Smooth muscle cell (in vitro differentiated cells): ENCODE results near the gene HIF3A. TPM values are rescaled to one million over a fixed set of nuclear protein-coding genes. Genes with fewer than 3 reads are reported as not detected.

Experiments
- DNase-seq: peaks from one replicate; lab custom pipeline; 2025; ENCODE audit not compliant: unreplicated experiment; lab: John Stamatoyannopoulos, UW
- H2AFZ ChIP-seq: fragments of 200-600 bp; sonication (generic); 2 replicates; pipeline ENCODE4 v1.6.0; 2016; ENCODE audit warnings: antibody characterized with exemption, low read depth, mild to moderate bottlenecking
- H3F3A ChIP-seq: fragments of 200-600 bp; sonication (generic); 2 replicates; pipeline ENCODE4 v1.6.0; 2017; ENCODE audit warnings: antibody characterized with exemption, low read depth
- H3K27ac ChIP-seq: fragments of 200-600 bp; sonication (generic); 2 replicates; pipeline ENCODE4 v1.5.1; 2016; ENCODE audit warnings: low read depth, mild to moderate bottlenecking
- H3K27me3 ChIP-seq: fragments of 200-600 bp; sonication (generic); 2 replicates; pipeline ENCODE4 v1.6.1; 2016; ENCODE audit warnings: low read depth, mild to moderate bottlenecking
- H3K36me3 ChIP-seq: fragments of 200-600 bp; sonication (generic); 2 replicates; pipeline ENCODE4 v1.5.1; 2016; ENCODE audit warnings: low read depth
- H3K4me1 ChIP-seq: fragments of 200-600 bp; sonication (generic); 2 replicates; pipeline ENCODE4 v1.5.1; 2016; ENCODE audit warnings: low read depth
- H3K4me2 ChIP-seq: fragments of 200-600 bp; sonication (generic); 2 replicates; pipeline ENCODE4 v1.6.0; 2016; ENCODE audit warnings: mild to moderate bottlenecking
- H3K4me3 ChIP-seq: fragments of 200-600 bp; sonication (generic); 2 replicates; pipeline ENCODE4 v1.5.1; 2016; ENCODE audit warnings: mild to moderate bottlenecking
- H3K79me2 ChIP-seq: fragments of 200-600 bp; sonication (generic); 2 replicates; pipeline ENCODE4 v1.6.0; 2016; ENCODE audit warnings: low read depth, mild to moderate bottlenecking
- H3K9ac ChIP-seq: fragments of 200-600 bp; sonication (generic); 2 replicates; pipeline ENCODE4 v1.6.0; 2016; ENCODE audit warnings: low read depth
- H3K9me3 ChIP-seq: fragments of 200-600 bp; sonication (generic); replicated peaks from 2 replicates; pipeline ENCODE4 v1.5.1; 2016; ENCODE audit warnings: low read depth
- H4K20me1 ChIP-seq: fragments of 200-600 bp; sonication (generic); 2 replicates; pipeline ENCODE4 v1.6.0; 2016; ENCODE audit warnings: low read depth
- whole genome bisulfite sequencing: methylation state at CpG from one replicate; pipeline ENCODE4 v1.1.7; 2016; ENCODE audit warnings: low lambda C conversion rate; 5-methylcytosine and 5-hydroxymethylcytosine counted together
- polyA plus RNA-seq: library from polyadenylated mRNA; unstranded; fragments of >200 nt; fragmentation: Nextera tagmentation; extraction: Ambion mirVana; gene quantifications from 2 replicates; pipeline ENCODE4 v1.2.1, GENCODE V29; 2016
- total RNA-seq: library from RNA; depleted of rRNA; stranded (reverse); fragments of >200 nt; gene quantifications from 2 replicates; pipeline ENCODE4 v1.2.3, GENCODE V29; 2014
- TF ChIP-seq, protein P1 (sequence below): fragments of 200-600 bp; sonication (generic); IDR thresholded peaks from 2 replicates; pipeline ENCODE4 v1.5.1; 2017; ENCODE audit warnings: borderline replicate concordance, mild to moderate bottlenecking, antibody characterized with exemption; ENCODE audit not compliant: insufficient read depth, poor library complexity, severe bottlenecking

HIF3A gene
- 4.9 and 15.2 TPM in 2 replicates for total RNA-seq
- polyA plus RNA-seq: 16.2 and 20.8 TPM in 2 replicates

DNA sequence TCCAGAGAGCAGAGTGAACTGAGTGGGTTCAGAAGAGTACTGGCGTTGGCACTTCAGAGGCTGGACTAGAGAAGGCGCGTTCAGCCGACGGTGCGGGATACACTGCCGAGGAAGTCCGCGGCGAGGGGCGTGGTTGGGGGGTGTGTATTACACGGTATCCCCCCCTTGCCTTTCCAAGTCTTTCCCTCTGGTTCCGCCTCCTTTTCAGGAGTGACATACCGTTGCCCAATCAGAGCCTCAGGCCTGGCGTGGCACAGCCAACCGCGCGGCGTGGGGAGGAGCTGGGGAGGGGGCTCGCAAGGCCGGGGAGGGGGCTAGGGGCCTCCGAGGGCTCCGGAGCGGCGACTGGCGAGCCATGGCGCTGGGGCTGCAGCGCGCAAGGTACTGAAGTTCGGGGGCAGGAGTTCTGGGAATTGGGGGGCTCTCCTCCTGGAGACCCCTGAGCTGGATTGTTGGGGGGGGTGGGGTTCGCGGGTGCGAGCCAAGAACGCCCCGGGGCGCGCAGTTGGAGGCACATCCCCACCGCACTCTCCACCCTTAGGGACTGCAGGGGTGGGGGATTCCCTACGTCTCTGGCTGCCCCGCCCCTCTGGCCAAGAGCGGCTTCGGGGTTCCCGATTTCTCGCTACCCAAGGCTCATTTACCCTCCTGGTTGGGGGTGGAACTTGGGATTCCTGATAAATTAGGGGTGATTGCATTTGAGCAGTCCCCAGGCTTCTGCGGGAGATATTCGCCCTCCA is at the start of gene HIF3A:
HIF3A (plus strand) TSS at position 321 of the 740 bp plus-strand sequence; CDS start at position 356, 35 bp downstream.
- Histone ChIP-seq H3K79me2 (no peaks in the 10 kb centered on the region), H2AFZ (peak within 1 kb of the TSS; percentile 73), H3F3A (peaks cover 11% of the 10 kb centered on the region), H3K4me3 (peak within 1 kb of the TSS; percentile 76), H3K9me3 (no peaks in the 10 kb centered on the region), H3K4me1 (peaks cover 35% of the 10 kb centered on the region), H3K4me2 (peak within 1 kb of the TSS; percentile 91), H3K9ac (peak within 1 kb of the TSS; percentile 87), H3K27me3 (no peaks in the 10 kb centered on the region), H4K20me1 (no peaks in the 10 kb centered on the region), H3K36me3 (no peaks in the 10 kb centered on the region), H3K27ac (peak within 1 kb of the TSS; percentile 52)
- DNase-seq: peak; percentile 41
- TF ChIP-seq, protein P1, sequence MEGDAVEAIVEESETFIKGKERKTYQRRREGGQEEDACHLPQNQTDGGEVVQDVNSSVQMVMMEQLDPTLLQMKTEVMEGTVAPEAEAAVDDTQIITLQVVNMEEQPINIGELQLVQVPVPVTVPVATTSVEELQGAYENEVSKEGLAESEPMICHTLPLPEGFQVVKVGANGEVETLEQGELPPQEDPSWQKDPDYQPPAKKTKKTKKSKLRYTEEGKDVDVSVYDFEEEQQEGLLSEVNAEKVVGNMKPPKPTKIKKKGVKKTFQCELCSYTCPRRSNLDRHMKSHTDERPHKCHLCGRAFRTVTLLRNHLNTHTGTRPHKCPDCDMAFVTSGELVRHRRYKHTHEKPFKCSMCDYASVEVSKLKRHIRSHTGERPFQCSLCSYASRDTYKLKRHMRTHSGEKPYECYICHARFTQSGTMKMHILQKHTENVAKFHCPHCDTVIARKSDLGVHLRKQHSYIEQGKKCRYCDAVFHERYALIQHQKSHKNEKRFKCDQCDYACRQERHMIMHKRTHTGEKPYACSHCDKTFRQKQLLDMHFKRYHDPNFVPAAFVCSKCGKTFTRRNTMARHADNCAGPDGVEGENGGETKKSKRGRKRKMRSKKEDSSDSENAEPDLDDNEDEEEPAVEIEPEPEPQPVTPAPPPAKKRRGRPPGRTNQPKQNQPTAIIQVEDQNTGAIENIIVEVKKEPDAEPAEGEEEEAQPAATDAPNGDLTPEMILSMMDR: no peak
- 3% methylated on average over 33 of the region's 46 CpGs for WGBS

DNA sequence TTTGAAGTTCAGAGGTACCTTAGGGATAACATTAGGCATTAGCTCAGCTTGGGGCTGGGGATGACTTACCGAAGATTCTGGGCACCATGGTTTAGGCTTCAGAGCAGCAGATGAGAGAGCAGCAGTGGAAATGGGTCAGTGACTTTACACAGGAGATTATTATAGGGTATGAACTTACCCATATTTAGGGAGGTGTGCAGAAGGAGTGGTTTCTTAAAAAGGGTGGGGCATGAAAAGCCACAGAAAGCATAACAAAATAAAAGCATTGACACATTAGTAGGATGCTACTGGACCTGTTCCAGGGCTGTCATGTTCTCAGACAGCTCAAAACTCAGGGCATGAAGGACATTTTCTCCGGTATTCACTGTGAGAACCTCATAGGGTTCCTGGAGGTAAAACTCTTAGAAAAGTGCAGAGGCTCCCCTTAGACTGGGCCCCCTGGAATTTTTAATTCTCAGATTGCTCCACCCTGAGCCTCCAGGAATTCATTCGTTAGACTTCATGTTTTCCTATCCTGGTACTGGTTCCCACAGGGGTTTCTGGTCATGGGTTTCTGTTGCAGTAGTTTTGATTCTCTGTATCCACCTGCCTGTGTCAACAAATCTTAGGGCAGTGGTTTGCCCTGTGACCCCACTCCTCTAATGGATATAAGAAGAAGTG is 46.6 kb upstream of the HIF3A start:
- H3K27ac ChIP-seq: no peak overlapping the region
- H3K9ac ChIP-seq: no peak overlapping the region
- no peaks in the 10 kb centered on the region for H4K20me1 ChIP-seq
- 84% methylated on average over 3 of the region's 3 CpGs for WGBS
- peaks cover 46% of the 10 kb centered on the region for H3K27me3 ChIP-seq
- no peaks in the 10 kb centered on the region for H3K9me3 ChIP-seq
- H2AFZ ChIP-seq: no peak overlapping the region
- no peaks in the 10 kb centered on the region for H3K79me2 ChIP-seq
- DNase-seq: no peak
- H3K36me3 ChIP-seq: no peaks in the 10 kb centered on the region
- H3K4me3 ChIP-seq: no peak overlapping the region
- no peak overlapping the region for H3K4me2 ChIP-seq
- TF ChIP-seq, protein P1: no peak
- H3F3A ChIP-seq: no peaks in the 10 kb centered on the region
- H3K4me1 ChIP-seq: peaks cover 7% of the 10 kb centered on the region

DNA sequence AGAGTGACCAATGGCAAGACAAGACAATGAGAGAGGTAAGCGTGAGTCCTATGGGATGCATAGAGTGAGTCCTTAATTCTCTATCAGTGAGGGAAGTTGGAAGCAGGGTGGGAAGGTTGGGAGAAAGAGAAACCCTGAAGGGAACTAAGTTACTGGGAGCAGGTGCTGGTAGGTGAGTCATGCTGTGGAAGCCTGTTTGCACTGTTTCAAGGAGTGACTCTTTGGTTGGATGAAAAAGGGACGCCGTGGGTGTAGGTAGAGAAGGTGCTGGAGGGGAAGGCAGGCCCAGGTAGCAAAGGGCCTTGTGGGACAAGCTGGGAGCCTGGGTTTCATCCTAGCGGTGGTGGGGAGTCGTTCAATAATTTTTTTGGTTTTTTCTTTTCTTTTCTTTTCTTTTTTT is 45.4 kb upstream of the HIF3A start:
- no peak for DNase-seq

More for the DNA sequence above, 45.4 kb upstream of the HIF3A start:
- Histone ChIP-seq H3F3A (no peaks in the 10 kb centered on the region), H3K9ac (no peak overlapping the region), H3K27ac (no peak overlapping the region), H3K9me3 (no peaks in the 10 kb centered on the region), H3K4me3 (no peak overlapping the region), H3K4me2 (no peak overlapping the region), H3K4me1 (no peaks in the 10 kb centered on the region), H2AFZ (no peak overlapping the region), H3K27me3 (peaks cover 45% of the 10 kb centered on the region), H3K79me2 (no peaks in the 10 kb centered on the region), H4K20me1 (no peaks in the 10 kb centered on the region), H3K36me3 (no peaks in the 10 kb centered on the region)
- TF ChIP-seq, protein P1: no peak
- WGBS: 78% methylated on average over 5 of the region's 5 CpGs
